GM12873 (cell line): ENCODE data around the gene PPP2R2B.

Experiments
- TF ChIP-seq, protein P1 (sequence below): IDR thresholded peaks from 2 replicates; pipeline ENCODE4 v1.5.1; 2012; ENCODE audit warnings: low read depth, mild to moderate bottlenecking, moderate library complexity, low read length, control low read depth; ENCODE audit not compliant: insufficient read depth; ENCODE audit errors: missing control alignments

The PPP2R2B gene

DNA sequence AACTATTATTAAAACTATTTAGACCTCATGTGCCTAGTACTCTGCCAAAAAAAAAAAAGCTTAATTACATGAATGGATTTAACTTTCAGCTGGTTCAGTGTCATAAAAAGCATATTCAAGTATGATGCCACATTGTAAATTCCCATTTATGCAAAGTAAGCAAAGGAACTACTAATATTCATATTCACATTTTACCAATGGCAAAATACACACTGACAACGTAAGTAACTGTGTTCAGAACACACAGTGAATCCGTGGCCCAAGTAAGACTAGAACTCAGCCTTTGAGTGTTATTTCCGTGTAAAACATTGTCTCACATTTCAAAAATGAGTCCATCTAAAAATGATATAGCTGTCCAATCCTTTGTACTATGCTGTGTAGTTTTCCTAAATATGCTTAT, 56.8 kb downstream of the PPP2R2B start:
- TF ChIP-seq, protein P1, sequence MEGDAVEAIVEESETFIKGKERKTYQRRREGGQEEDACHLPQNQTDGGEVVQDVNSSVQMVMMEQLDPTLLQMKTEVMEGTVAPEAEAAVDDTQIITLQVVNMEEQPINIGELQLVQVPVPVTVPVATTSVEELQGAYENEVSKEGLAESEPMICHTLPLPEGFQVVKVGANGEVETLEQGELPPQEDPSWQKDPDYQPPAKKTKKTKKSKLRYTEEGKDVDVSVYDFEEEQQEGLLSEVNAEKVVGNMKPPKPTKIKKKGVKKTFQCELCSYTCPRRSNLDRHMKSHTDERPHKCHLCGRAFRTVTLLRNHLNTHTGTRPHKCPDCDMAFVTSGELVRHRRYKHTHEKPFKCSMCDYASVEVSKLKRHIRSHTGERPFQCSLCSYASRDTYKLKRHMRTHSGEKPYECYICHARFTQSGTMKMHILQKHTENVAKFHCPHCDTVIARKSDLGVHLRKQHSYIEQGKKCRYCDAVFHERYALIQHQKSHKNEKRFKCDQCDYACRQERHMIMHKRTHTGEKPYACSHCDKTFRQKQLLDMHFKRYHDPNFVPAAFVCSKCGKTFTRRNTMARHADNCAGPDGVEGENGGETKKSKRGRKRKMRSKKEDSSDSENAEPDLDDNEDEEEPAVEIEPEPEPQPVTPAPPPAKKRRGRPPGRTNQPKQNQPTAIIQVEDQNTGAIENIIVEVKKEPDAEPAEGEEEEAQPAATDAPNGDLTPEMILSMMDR = no peak

DNA sequence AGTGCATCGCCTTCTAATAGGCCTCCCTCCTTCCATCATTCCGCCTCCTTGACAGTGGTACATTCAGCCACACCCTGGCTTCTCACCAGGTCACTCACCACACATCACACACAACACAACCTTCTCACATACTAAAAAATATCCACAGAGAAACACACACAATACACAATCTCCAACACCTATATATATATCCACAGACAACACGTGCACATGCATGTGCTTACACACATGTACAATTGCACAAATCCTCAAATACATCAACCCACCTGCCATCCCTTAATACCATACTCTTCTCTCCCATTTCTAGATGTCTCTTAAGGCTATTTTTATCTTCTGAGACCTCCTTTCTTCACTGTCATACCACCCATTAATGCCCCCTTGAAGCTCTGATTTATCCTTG, 57.6 kb downstream of the PPP2R2B start:
- TF ChIP-seq, protein P1 = no peak

DNA sequence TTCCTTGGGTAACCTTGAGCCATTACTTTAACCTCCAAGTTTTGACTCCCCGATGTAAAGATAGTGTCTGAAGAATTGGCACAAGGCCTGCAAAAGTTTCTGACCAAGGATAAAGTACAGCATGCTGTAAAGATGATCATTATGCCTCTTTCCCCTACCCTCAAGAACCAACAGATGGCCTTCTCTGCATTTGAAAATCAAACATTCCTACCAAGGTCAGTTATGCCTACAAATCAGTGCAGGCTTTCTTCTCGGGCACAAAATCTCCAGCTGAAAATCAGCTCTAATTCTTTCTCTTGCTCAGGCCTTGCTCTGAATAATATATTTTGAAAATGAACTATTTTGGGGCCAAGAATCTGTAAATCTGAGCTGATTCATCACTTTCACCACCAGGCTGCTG, 59.7 kb downstream of the PPP2R2B start:
- TF ChIP-seq, protein P1 = no peak

DNA sequence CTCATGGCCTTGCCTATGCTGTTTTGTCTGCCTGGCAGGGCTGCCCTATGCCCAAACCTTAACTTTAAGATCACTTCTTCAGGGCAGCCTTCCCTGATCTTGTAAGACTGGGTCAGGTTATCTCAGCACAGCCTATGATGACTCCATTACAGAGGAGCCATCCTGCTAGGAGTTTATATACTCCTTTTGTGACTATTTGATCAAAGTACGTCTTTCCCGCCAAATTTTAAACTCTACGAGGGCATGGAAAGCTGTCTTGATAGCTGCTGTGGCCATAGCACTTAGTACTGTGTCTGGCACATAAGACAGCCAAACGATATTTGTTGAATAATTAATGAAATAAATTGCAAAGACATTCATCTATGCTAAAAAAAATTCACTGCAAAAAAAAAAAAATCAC, 60.6 kb downstream of the PPP2R2B start:
- TF ChIP-seq, protein P1 = no peak

DNA sequence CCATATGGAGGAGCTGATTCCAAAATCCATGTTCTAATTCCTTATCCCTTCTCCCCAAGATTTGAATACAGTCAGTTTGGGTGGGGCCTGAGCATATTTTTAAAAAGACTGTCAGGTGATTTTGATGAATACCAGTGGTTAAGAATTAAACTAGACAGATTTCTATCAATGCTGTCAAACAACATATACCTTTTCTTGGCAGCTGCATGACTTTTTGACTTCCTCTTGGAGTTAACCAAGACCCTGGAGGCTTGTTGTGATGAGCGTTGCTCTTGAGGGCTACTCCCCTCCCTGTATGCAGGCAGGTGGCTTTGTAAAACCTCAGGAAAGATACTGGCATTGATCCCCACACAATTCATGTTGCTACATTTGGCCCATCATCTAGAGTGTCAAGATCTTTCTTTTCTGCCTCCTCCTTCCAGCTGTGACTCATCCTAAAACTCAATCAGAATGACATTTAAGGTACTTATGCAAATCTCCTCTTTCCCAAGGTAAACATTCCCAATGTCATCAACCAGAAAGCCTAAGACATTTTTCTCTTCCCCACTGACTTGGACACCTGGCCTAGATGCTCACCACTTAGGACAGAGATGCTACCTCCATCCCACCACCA, 61.7 kb downstream of the PPP2R2B start:
- TF ChIP-seq, protein P1 = no peak

DNA sequence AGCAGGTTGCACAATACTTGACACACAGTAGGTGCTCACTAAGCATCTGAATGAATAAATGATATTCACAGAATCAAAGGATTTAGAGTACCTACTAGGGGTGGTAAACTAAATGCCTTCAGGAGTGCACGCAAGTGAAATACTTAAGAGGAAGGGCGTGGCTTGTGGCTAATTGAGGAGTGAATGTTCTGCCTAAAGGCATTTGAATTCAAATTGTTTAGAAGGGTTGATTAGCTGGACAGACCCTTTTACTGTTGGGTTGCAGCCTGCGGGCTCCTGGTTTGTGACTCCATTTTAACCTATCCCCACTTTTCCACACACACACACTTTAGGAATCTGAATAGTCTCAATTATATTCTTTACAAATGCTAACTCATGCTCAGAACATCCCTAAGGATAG, 63.1 kb downstream of the PPP2R2B start:
- TF ChIP-seq, protein P1 = no peak

DNA sequence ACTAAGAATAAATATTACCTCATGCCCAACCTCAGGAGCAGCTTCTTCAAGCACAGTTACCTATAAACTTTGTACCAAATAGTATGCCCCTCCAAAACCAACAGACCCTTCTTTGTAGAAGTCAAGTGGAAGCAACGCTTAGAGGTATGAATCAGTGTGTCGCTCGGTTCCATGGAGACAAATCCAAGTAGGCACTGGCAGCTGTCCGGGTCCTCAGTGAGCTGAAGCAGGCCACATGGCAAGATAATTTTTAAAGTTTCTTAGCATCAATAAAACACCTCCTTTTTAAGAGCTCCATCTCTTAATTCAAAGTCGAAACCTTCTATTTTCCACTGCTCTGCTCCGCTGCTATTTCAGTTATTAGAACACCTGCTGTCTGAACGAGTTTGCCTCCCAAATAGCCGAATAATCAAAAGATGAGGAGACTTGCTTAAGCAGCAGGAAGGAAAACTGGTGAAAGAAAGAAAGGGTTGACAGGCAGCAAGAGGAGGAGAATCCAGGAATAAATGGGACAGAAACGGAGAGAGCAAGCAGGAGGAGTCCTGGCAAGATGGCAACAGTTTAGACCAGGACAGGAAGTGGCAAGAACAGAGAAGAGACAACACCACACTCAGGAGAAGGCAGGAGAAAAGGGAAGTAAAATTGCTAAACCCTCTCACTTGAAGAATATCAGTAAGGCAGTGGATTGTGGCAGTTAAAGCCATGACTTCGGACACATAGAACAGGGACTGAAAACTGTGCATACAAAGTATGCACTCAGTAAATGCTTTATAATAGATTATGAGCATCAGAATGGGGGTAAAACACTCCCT, 65.0 kb downstream of the PPP2R2B start:
- TF ChIP-seq, protein P1 = no peak
